K562 (cell line): ENCODE data around the gene CACNA2D2. TPM values are rescaled to one million over a fixed set of nuclear protein-coding genes. Genes with fewer than 3 reads are reported as not detected.

Experiments
- ATAC-seq: fragments of 200-7000 bp; cut with Tn5 transposase; 3 replicates; pipeline ENCODE4 v1.9.1; 2020; ENCODE audit warnings: moderate library complexity
- BruUV-seq: library from RNA; stranded (reverse); fragments of 400-500 nt; replicated peaks from 2 replicates; lab custom pipeline; 2021; lab: Mats Ljungman, UMichigan
- CTCF ChIA-PET: fragments of 300-600 bp; formaldehyde crosslinking; extraction: SDS; loops from one replicate; lab custom pipeline; 2021; ENCODE audit warnings: low intra/inter-chr PET ratio; lab: Yijun Ruan, JAX
- POLR2A ChIA-PET: fragments of 300-600, 350-650 bp; sonication (Branson Sonifier 250); formaldehyde crosslinking; extraction: SDS; loops from one replicate; lab custom pipeline; 2021; ENCODE audit warnings: antibody characterized with exemption, inconsistent platforms; lab: Yijun Ruan, JAX
- DNase-seq, 4 experiments: peaks; one replicate each; pipeline versions ENCODE4 v3.0.0 to v3.0.0-alpha.2; 2011 to 2018; ENCODE audit warnings: low spot score in 3 of 4, mixed read lengths in 3 of 4; ENCODE audit errors: extremely low read depth in 1 of 4
- FAIRE-seq: peaks from 2 replicates; lab custom pipeline; 2011; peaks lifted over from hg19 to GRCh38; lab: Jason Lieb, UNC
- H2AFZ ChIP-seq: 2 replicates; pipeline ENCODE4 v1.6.0; 2011; ENCODE audit warnings: low read depth, low read length, control low read depth, inconsistent platforms
- H3K27ac ChIP-seq: fragments of 200-600 bp; 3 replicates; pipeline ENCODE4 v1.8.0; 2011; ENCODE audit warnings: low read depth, mild to moderate bottlenecking, control low read depth, inconsistent platforms, low read length, moderate library complexity, mixed read lengths; ENCODE audit errors: extremely low read depth
- H3K27me3 ChIP-seq, 2 experiments: fragments of 300-600 bp in 1 of 2; 2 replicates in 1 of 2; 3 replicates in 1 of 2; pipeline versions ENCODE4 v1.6.0 to v1.8.0; 2011; ENCODE audit warnings: inconsistent platforms in 2 of 2, low read length in 2 of 2, mild to moderate bottlenecking in 1 of 2, mixed read lengths in 1 of 2, moderate library complexity in 1 of 2; ENCODE audit not compliant: control insufficient read depth in 2 of 2, insufficient read depth in 2 of 2
- H3K36me3 ChIP-seq: fragments of 300-600 bp; 3 replicates; pipeline ENCODE4 v1.8.0; 2011; ENCODE audit warnings: mild to moderate bottlenecking, low read length, inconsistent platforms; ENCODE audit not compliant: control insufficient read depth, insufficient read depth
- H3K4me1 ChIP-seq, 2 experiments: fragments of 200-600 bp in 1 of 2; replicated peaks in 1 of 2; 2 replicates in 1 of 2; 3 replicates in 1 of 2; pipeline versions ENCODE4 v1.5.1 to v1.8.0; 2011; ENCODE audit warnings: inconsistent platforms in 2 of 2, low read length in 2 of 2, mild to moderate bottlenecking in 1 of 2, mixed read lengths in 1 of 2, moderate library complexity in 1 of 2; ENCODE audit not compliant: control insufficient read depth in 2 of 2, insufficient read depth in 2 of 2
- H3K4me2 ChIP-seq: 2 replicates; pipeline ENCODE4 v1.6.1; 2011; ENCODE audit warnings: low read length, control low read depth, inconsistent platforms, mixed read lengths; ENCODE audit not compliant: insufficient read depth
- H3K4me3 ChIP-seq: fragments of 200-600 bp; sonication (generic), shearing (Covaris generic); 2 replicates; pipeline ENCODE4 v1.5.1; 2016; ENCODE audit warnings: control low read depth, inconsistent platforms
- H3K79me2 ChIP-seq: fragments of 200-600 bp; 3 replicates; pipeline ENCODE4 v1.8.0; 2011; ENCODE audit warnings: low read length, inconsistent platforms; ENCODE audit not compliant: control insufficient read depth, insufficient read depth
- H3K9ac ChIP-seq, 2 experiments: 2 replicates each; pipeline versions ENCODE4 v1.6.0 to v1.6.1; 2011; ENCODE audit warnings: low read depth in 2 of 2, low read length in 2 of 2, control low read depth in 1 of 2, inconsistent platforms in 1 of 2, mild to moderate bottlenecking in 1 of 2, mixed read lengths in 1 of 2; ENCODE audit not compliant: insufficient read depth in 1 of 2
- H3K9me1 ChIP-seq: one replicate; pipeline ENCODE4 v1.6.0; 2011; ENCODE audit warnings: inconsistent platforms, mild to moderate bottlenecking, low read length, moderate library complexity; ENCODE audit not compliant: control insufficient read depth, insufficient read depth
- H3K9me3 ChIP-seq: replicated peaks from 2 replicates; pipeline ENCODE4 v1.5.1; 2011; ENCODE audit warnings: low read depth, low read length, inconsistent platforms; ENCODE audit not compliant: control insufficient read depth, insufficient read depth
- H4K20me1 ChIP-seq: replicated peaks from 2 replicates; pipeline ENCODE4 v1.6.1; 2011; ENCODE audit warnings: low read length, inconsistent platforms, mixed read lengths; ENCODE audit not compliant: control insufficient read depth, insufficient read depth
- CCNT2 ChIP-seq: IDR thresholded peaks from 2 replicates; pipeline ENCODE4 v1.6.1; 2011; ENCODE audit warnings: borderline replicate concordance, low read depth, mild to moderate bottlenecking, moderate library complexity, mixed read lengths, low read length; ENCODE audit not compliant: insufficient read length; ENCODE audit errors: extremely low read depth
- CUX1 ChIP-seq: fragments of 200-800 bp; sonication (Bioruptor generic); IDR thresholded peaks from 2 replicates; pipeline ENCODE4 v1.6.1; 2016; ENCODE audit warnings: missing genetic modification characterization, missing compliant biosample characterization
- E4F1 ChIP-seq: fragments of 250-450 bp; sonication (Bioruptor Pico); IDR thresholded peaks from 2 replicates; pipeline ENCODE4 v1.5.0; 2021; ENCODE audit warnings: mild to moderate bottlenecking, borderline replicate concordance
- NCOA4 ChIP-seq: fragments of 450-650 bp; IDR thresholded peaks from 2 replicates; pipeline ENCODE4 v1.6.1; 2018; ENCODE audit warnings: mild to moderate bottlenecking; ENCODE audit not compliant: partially characterized antibody
- NRF1 ChIP-seq, 2 experiments: fragments of 450-650 bp; IDR thresholded peaks in 1 of 2; conservative IDR thresholded peaks in 1 of 2; 2 replicates each; pipeline ENCODE4 v1.6.1; 2014; ENCODE audit warnings: mild to moderate bottlenecking in 2 of 2
- RBM25 ChIP-seq: fragments of 200-400 bp; formaldehyde crosslinking; IDR thresholded peaks from 2 replicates; pipeline ENCODE4 v1.6.1; 2018; ENCODE audit warnings: low read length, low read depth, moderate library complexity; ENCODE audit not compliant: severe bottlenecking
- U2AF1 ChIP-seq: fragments of 200-400 bp; formaldehyde crosslinking; optimal IDR thresholded peaks from 2 replicates; pipeline ENCODE3; 2017; ENCODE audit warnings: mild to moderate bottlenecking, low read depth, low read length, moderate library complexity
- ZHX1 ChIP-seq: fragments of 150-350 bp; conservative IDR thresholded peaks from 2 replicates; pipeline ENCODE4 v1.6.1; 2014; ENCODE audit warnings: low read length
- WGBS: fragments of 100-300 bp; shearing (Covaris generic); methylation state at CpG from one replicate; pipeline ENCODE4 v1.1.6; 2016; ENCODE audit warnings: low coverage, mixed read lengths; ENCODE audit not compliant: insufficient coverage; ENCODE audit errors: missing lambda C conversion rate; 5-methylcytosine and 5-hydroxymethylcytosine counted together
- in situ Hi-C: fragments of 300-500 bp; cut with MboI; formaldehyde crosslinking; loops from 4 replicates; pipeline ENCODE4 v1.15.0; 2018; ENCODE audit warnings: inconsistent platforms, mixed read lengths
- intact Hi-C: fragments of 100-400 bp; cut with micrococcal nuclease; formaldehyde crosslinking; loops from 2 replicates; pipeline ENCODE4 v1.14.2; 2022
- polyA plus RNA-seq, 8 experiments: library from polyadenylated mRNA; depleted of rRNA in 4 of 8; stranded (reverse) in 5 of 8; unstranded in 3 of 8; fragments of >200 nt; fragmentation: Nextera tagmentation in 2 of 8; fragmentation: Illumina TruSeq in 1 of 8; extraction: Ambion mirVana in 2 of 8; extraction: Trizol in 1 of 8; gene quantifications; 2 replicates each; pipeline versions ENCODE4 v1.2.1 to v1.2.3, GENCODE V29; 2011 to 2014; ENCODE audit warnings: inconsistent platforms in 1 of 8, missing spikeins in 1 of 8
- total RNA-seq, 7 experiments: library from RNA; depleted of rRNA in 6 of 7; stranded (reverse); fragments of >200 nt in 6 of 7; fragmentation: Illumina TruSeq in 2 of 7; extraction: Trizol in 2 of 7; gene quantifications; 2 replicates each; pipeline versions ENCODE4 v1.2.1 to v1.2.3, GENCODE V29; 2011 to 2021; ENCODE audit warnings: low replicate concordance in 1 of 7

Gene CACNA2D2
- total and polyA plus RNA-seq, 9 of the 15 experiments (the other 6 are each of a cell fraction or from before 2014, with no cell fraction given), result 0.11 to 0.58 (median 0.36) TPM; not detected in 2

GRCh38 chr3:50388720-50389413 is 114.6 kb downstream of the CACNA2D2 start:
- Histone ChIP-seq H3K27me3 (peaks cover 0 to 34% of the 10 kb centered on the region in 2 experiments; a peak in 4 of 5 replicates), H2AFZ (no peak overlapping the region), H3K9me3 (no peaks in the 10 kb centered on the region), H3K9me1 (no peaks in the 10 kb centered on the region), H3K4me1 (peaks cover 4 to 40% of the 10 kb centered on the region in 2 experiments; a peak in 2 of 5 replicates), H4K20me1 (no peaks in the 10 kb centered on the region), H3K4me3 (no peak overlapping the region), H3K4me2 (no peak overlapping the region), H3K27ac (no peak overlapping the region), H3K36me3 (no peaks in the 10 kb centered on the region), H3K9ac (no peak overlapping the region), H3K79me2 (no peaks in the 10 kb centered on the region)
- intact Hi-C loops (no loop called here), in situ Hi-C loops (no loop called here)
- DNase-seq (no peak), ATAC-seq (no peak), FAIRE-seq (no peak)
- ChIA-PET CTCF (interaction anchor here (1.6 kb wide), 1 partner anchor 13 kb away, joined by 4 read pairs; no protein-coding TSS in a partner anchor), POLR2A (no interaction called here)
- no TSS peak for BruUV-seq
- 47% methylated on average over 15 of the region's 22 CpGs for WGBS
- TF ChIP-seq NRF1 (conservative IDR thresholded peaks at IDR 0.05 in 1 of 2, IDR thresholded peaks at IDR 0.05 in 1 of 2), result 0 out of 4 replicates have a peak, but pooled peaks of 1 of the 2 experiments have one; percentile 2
- TF ChIP-seq CCNT2, result no peak
- no peak for TF ChIP-seq U2AF1
- TF ChIP-seq NCOA4, result no peak
- TF ChIP-seq CUX1, result no peak
- no peak for TF ChIP-seq E4F1 (CRISPR knock-in tag)
- TF ChIP-seq ZHX1, result no peak
- no peak for TF ChIP-seq RBM25
